ENCODE data around the gene CCNB1.

Gene CCNB1

GRCh38 chr5:69211200-69211599 lies 44.2 kb downstream of the CCNB1 start (continued):
- TF ChIP-seq CSRNP3 (CRISPR knock-in tag; IDR thresholded peaks at IDR 0.05) = no peak
- TF ChIP-seq ZFP3 (CRISPR knock-in tag; IDR thresholded peaks at IDR 0.05) = no peak
- TF ChIP-seq TCF4 (CRISPR knock-in tag; IDR thresholded peaks at IDR 0.05; ENCODE audit: borderline replicate concordance) = no peak
- no peak for TF ChIP-seq ESRRG (CRISPR knock-in tag; IDR thresholded peaks at IDR 0.05)
- TF ChIP-seq TOX (CRISPR knock-in tag; IDR thresholded peaks at IDR 0.05; ENCODE audit: borderline replicate concordance) = no peak
- TF ChIP-seq PATZ1 (CRISPR knock-in tag; IDR thresholded peaks at IDR 0.05; ENCODE audit: borderline replicate concordance) = no peak
- no peak for TF ChIP-seq ISL1 (CRISPR knock-in tag; IDR thresholded peaks at IDR 0.05)

GRCh38 chr5:69212022-69212421 lies 45.1 kb downstream of the CCNB1 start:
- no peak for ATAC-seq
- TF ChIP-seq ISL1 (CRISPR knock-in tag; IDR thresholded peaks at IDR 0.05) (no peak), PATZ1 (CRISPR knock-in tag; IDR thresholded peaks at IDR 0.05; ENCODE audit: borderline replicate concordance) (no peak), POU6F1 (CRISPR knock-in tag; IDR thresholded peaks at IDR 0.05; ENCODE audit: borderline replicate concordance, low read depth) (no peak), ZFP3 (CRISPR knock-in tag; IDR thresholded peaks at IDR 0.05) (no peak), CREB5 (CRISPR knock-in tag; IDR thresholded peaks at IDR 0.05; ENCODE audit: low read depth) (no peak), CSRNP3 (CRISPR knock-in tag; IDR thresholded peaks at IDR 0.05) (no peak), GLIS3 (CRISPR knock-in tag; IDR thresholded peaks at IDR 0.05) (no peak), PPARA (CRISPR knock-in tag; IDR thresholded peaks at IDR 0.05; ENCODE audit: borderline replicate concordance) (no peak), TSHZ2 (CRISPR knock-in tag; IDR thresholded peaks at IDR 0.05) (no peak), TCF4 (CRISPR knock-in tag; IDR thresholded peaks at IDR 0.05; ENCODE audit: borderline replicate concordance) (no peak), OSR1 (CRISPR knock-in tag; IDR thresholded peaks at IDR 0.05) (no peak), ZNF70 (CRISPR knock-in tag; IDR thresholded peaks at IDR 0.05) (no peak), SNAI2 (CRISPR knock-in tag; IDR thresholded peaks at IDR 0.05) (no peak), TOX (CRISPR knock-in tag; IDR thresholded peaks at IDR 0.05; ENCODE audit: borderline replicate concordance) (no peak), CSDC2 (CRISPR knock-in tag; IDR thresholded peaks at IDR 0.05) (no peak), ZNF8 (CRISPR knock-in tag; IDR thresholded peaks at IDR 0.05) (no peak)

All from SK-N-SH treated with all-trans-retinoic acid at 6 μM for 48 hours (cell line).